ENCODE results near the gene IFNG-AS1.

DNA sequence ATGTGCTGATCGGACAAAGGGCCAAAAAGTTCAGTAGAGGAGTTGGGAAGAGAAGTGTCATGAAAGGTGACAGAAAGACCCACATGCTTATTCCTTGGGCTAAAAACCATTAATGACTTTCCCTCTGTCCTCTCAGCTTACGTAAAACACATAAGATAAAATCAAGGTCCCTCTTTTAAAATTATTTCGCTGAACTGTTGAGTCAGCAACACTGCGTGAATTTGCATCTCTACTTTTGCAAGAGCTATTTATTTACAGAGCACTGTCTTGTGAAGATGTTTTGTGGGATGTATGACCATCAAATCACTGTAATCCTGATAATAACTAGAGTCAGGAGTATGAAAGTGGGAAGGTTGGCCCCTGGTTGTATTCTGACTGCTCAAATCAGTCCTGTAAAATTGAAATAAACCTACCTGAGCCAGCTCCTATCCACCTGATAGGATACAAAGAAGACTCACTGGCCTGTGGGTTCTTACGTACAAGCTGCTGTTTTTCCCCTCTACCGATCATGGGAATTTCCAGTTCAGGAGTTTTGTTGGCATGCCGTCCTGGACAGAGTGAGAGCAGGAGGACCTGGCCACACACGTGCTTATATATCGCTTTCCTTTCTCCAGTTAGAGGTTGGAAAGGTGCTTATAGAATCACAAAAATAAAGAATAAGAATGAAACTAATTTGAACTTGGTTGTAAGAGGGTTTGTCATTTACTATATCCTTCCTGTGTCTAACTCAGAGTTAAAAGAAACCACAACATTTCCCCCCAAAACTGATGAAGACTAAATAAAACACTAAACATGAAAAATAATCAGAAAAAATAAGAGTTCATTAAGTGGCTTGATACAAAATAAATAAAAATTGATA, 42.9 kb downstream of the IFNG-AS1 start:
- no peak for TF ChIP-seq CTCF (IDR thresholded peaks at IDR 0.05 in 4 of 5, conservative IDR thresholded peaks at IDR 0.05 in 1 of 5)
- no peak for TF ChIP-seq POLR2A (IDR thresholded peaks at IDR 0.05)
